ENCODE measurements around the gene ZNF25. TPM values are rescaled to one million over a fixed set of nuclear protein-coding genes. Genes with fewer than 3 reads are reported as not detected.

ZNF25 gene
- 60.7 TPM for total RNA-seq

DNA sequence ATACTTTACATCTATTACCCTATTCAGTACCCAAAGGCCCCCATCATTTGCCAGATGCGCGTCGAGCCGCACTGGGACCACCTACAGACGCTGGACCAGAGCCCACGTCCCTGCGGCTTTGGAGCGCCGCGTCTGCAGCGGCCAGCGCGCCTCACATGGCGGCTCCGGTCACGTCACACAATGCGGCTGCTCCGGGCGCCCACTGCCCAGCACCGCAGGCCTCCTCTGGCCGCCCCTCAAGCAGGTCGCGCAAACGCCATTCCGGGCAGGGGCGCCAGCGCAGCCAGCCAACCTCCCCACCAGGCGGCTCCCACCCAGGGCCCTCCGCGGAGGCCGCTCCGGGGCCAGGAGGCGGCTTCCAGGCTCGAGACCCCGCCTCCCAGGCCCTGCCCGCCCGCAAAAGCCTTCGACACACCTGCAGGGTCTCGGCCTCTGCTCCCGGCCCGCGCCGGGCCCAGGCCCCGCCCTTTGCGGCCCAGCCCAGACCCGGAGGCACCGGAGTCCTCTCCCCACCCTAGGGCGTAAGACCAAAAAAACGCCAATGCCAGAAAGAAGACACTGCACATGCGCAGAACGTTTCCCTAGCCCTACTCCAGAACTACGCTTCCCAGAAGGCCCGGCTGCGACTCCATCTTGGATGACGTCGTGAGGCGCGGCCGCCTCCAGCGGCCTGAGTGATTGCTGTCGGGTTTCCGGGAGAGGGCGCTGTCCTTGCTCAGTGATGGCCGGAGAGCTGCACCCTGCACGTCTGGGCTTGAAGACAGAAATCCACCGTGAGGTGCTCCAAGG lies at the start of gene ZNF25:
Gene ZNF25, minus strand, starts transcription at position 557 of the 789 bp plus-strand sequence. CDS start 4,925 bp downstream, outside the sequence.

DNA sequence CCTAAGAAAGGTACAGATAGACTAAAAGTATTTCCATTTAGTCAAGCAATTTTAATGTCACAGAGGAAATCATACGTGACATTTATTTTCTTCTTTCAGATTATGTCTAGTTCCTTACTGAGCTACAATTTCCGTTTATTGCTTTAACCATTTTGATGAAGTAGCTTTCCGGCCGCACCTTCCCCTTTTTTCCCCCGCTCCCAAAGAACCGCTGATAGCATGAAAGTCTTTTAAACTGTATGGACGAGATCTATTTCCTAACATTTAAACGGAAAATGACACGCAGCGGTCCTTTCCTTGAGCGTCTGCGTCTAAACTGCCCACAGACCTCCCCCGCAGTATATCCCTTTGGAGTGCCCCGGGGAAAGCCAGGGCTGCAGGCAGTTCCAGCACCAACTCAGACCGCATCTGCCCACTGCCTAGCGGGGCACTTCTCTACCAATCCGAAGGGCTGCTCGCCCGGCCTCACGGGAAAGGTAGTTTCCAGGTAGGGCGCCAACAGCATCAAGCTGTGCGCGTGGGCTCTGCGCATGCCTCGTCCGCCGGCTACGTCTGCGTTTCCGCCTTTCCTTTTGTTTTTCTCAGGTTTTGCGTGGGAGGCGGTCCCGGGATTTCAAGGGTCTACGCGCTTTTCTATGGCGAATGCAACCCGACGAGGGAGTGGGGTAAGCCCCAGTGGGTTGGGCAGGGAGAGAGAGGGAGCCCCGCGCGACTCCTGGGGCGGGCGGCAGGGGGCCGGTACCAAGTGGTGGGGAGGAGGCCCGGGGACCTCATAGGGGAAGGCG lies 33.9 kb upstream of the ZNF25 start, which contains the start of gene ZNF33A:
Gene ZNF33A, plus strand, starts transcription at position 557 of the 785 bp plus-strand sequence. CDS start 1,667 bp downstream, outside the sequence.

Small RNA genes lying within 50 kb of the gene (small RNA-seq; reads per million reads assigned to genes)
- gene RF00019 (ENCODE audit: low replicate concordance) = not detected

Other genes starting within 250 kb of the ZNF25 start
- 75.1 TPM for gene ZNF248, start 119.0 kb downstream of the ZNF25 start, total RNA-seq
- 95.2 TPM for gene ZNF33A, start 34.0 kb upstream of the ZNF25 start, total RNA-seq
- 56.0 TPM for gene ZNF37A, start 117.7 kb upstream of the ZNF25 start, total RNA-seq

Data from parietal lobe (tissue), 2 donors.